ENCODE measurements around the gene LPIN1. TPM values are rescaled to one million over a fixed set of nuclear protein-coding genes. Genes with fewer than 3 reads are reported as not detected.
A peak's percentile ranks its signal among the peaks of the same experiment; 100 is the strongest.

LPIN1 gene, protein sequence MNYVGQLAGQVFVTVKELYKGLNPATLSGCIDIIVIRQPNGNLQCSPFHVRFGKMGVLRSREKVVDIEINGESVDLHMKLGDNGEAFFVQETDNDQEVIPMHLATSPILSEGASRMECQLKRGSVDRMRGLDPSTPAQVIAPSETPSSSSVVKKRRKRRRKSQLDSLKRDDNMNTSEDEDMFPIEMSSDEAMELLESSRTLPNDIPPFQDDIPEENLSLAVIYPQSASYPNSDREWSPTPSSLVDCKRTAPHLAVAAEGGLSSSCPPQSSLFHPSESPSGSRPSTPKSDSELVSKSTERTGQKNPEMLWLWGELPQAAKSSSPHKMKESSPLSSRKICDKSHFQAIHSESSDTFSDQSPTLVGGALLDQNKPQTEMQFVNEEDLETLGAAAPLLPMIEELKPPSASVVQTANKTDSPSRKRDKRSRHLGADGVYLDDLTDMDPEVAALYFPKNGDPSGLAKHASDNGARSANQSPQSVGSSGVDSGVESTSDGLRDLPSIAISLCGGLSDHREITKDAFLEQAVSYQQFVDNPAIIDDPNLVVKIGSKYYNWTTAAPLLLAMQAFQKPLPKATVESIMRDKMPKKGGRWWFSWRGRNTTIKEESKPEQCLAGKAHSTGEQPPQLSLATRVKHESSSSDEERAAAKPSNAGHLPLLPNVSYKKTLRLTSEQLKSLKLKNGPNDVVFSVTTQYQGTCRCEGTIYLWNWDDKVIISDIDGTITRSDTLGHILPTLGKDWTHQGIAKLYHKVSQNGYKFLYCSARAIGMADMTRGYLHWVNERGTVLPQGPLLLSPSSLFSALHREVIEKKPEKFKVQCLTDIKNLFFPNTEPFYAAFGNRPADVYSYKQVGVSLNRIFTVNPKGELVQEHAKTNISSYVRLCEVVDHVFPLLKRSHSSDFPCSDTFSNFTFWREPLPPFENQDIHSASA
- 13.8 TPM for total RNA-seq

DNA sequence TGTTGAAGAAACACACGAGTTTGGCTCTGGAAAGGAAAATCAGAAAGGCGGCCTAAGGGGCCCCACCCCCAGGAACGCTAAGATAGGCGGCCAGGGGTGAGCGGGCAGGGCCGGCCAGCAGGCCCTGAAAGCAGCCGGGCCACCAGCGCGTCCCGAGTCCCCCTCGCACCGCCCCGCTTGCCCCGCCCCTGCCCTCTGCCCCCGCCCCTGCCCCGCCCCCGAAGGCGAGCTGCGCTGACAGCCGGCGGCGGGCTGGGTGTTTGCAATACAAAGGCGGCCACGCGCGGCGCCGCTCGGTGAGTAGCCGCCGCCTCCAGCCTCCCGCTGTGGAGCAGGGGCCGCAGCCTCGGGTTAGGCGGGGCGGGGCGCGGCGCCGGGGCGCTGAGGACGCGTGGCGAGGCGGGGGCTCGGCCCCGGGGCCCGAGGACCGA, at the start of gene LPIN1:
Gene LPIN1 (plus strand): TSS at position 257 of the 431 bp plus-strand sequence. CDS start 18,910 bp downstream, outside the sequence.
- peak within 1 kb of the TSS; percentile 90 to 94 for H3K4me3 ChIP-seq
- intact Hi-C loops (cut with DNase I): loop anchor here (2.0 to 10.0 kb wide), 4 partner anchors 32 to 968 kb away; partner anchors contain the start of genes PDIA6, SLC66A3 and TRIB2
- H3K36me3 ChIP-seq: no peaks in the 10 kb centered on the region
- no peaks in the 10 kb centered on the region for H3K27me3 ChIP-seq
- DNase-seq (ENCODE audit: low spot score in 2 of 2): peak; percentile 49 to 95
- no peaks in the 10 kb centered on the region for H3K9me3 ChIP-seq
- TF ChIP-seq, protein P1, sequence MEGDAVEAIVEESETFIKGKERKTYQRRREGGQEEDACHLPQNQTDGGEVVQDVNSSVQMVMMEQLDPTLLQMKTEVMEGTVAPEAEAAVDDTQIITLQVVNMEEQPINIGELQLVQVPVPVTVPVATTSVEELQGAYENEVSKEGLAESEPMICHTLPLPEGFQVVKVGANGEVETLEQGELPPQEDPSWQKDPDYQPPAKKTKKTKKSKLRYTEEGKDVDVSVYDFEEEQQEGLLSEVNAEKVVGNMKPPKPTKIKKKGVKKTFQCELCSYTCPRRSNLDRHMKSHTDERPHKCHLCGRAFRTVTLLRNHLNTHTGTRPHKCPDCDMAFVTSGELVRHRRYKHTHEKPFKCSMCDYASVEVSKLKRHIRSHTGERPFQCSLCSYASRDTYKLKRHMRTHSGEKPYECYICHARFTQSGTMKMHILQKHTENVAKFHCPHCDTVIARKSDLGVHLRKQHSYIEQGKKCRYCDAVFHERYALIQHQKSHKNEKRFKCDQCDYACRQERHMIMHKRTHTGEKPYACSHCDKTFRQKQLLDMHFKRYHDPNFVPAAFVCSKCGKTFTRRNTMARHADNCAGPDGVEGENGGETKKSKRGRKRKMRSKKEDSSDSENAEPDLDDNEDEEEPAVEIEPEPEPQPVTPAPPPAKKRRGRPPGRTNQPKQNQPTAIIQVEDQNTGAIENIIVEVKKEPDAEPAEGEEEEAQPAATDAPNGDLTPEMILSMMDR (IDR thresholded peaks at IDR 0.05): peak in 2 of 3 experiments; percentile 12 to 14
- H3K27ac ChIP-seq: peak within 1 kb of the TSS; percentile 72 to 93
- H3K4me1 ChIP-seq: peaks cover 4 to 30% of the 10 kb centered on the region in 2 donors

DNA sequence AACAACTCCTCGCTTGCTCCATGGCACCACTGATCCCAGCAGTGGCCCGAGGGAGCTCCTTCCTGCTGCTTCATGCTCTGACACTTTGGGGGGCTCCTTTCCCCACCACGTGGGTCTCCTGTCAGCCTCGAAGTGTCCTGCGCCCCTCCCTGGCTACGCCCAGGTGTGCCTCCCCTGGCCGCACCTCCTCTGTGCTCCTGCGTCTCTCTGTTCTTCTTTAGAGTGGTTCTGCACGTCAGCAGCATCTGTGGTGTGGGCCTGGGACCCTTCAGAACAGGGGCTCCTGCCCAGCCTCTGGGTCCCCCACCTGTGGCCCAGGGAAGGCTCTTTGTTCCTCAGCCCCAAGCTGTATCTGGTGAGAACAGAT, 49.7 kb upstream of the LPIN1 start:
- Histone ChIP-seq H3K4me1 (peaks cover 12 to 20% of the 10 kb centered on the region in 2 donors), H3K27me3 (no peaks in the 10 kb centered on the region), H3K9me3 (no peaks in the 10 kb centered on the region), H3K4me3 (no peak overlapping the region), H3K36me3 (no peaks in the 10 kb centered on the region), H3K27ac (peak overlapping the region; percentile 48 to 77)
- TF ChIP-seq, protein P1 (IDR thresholded peaks at IDR 0.05): no peak
- DNase-seq (ENCODE audit: low spot score in 2 of 2): no peak
- intact Hi-C loops (cut with DNase I): loop anchor here (2.0 kb wide), 1 partner anchor 48 kb away; no protein-coding TSS in a partner anchor

DNA sequence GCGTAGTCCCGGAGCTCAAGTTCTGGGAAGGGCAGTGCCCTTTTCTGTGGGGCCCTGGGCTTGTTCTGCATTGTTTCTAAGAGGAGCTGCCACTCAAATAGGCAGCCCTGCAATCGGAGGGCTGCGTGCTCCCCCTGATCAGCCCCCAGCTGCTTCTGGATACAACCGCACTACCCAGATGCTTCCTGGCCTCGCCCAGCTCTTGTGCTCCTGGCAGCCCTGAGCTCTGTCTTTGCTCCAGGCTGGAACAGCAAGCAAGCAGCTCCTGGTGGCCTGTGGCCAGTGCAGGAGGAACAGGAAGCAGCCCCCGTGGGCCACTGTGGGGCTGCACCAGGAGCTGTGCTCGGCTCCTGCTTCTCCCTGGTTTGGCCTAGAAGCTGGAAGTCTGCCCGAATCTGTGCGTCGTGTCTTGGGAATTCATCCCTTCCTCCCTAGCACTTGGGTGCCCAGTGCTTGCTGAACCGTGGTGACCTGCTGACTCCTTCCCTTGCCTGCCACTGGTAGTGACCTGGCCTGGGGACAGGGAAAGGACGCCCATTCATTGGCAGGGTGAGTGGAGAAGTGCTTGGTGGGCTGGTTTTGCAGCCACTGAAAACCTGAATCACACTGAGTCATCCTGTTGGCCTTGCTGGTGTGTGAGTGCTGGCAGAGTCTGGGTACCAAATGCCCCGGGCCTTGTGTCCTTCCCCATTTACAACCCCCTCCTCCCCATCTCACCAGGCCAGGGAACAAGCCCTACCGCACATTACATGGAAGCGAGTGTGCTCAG, 49.1 kb upstream of the LPIN1 start:
- Histone ChIP-seq H3K27me3 (no peaks in the 10 kb centered on the region), H3K36me3 (no peaks in the 10 kb centered on the region), H3K4me3 (peak overlapping the region in 1 of 2 donors; percentile 38), H3K4me1 (peaks cover 12 to 20% of the 10 kb centered on the region in 2 donors), H3K9me3 (no peaks in the 10 kb centered on the region), H3K27ac (peak overlapping the region; percentile 65 to 77)
- intact Hi-C loops (cut with DNase I): loop anchor here (2.0 kb wide), 1 partner anchor 48 kb away; no protein-coding TSS in a partner anchor
- TF ChIP-seq, protein P1 (IDR thresholded peaks at IDR 0.05): no peak
- peak; percentile 68 to 84 for DNase-seq (ENCODE audit: low spot score in 2 of 2)

DNA sequence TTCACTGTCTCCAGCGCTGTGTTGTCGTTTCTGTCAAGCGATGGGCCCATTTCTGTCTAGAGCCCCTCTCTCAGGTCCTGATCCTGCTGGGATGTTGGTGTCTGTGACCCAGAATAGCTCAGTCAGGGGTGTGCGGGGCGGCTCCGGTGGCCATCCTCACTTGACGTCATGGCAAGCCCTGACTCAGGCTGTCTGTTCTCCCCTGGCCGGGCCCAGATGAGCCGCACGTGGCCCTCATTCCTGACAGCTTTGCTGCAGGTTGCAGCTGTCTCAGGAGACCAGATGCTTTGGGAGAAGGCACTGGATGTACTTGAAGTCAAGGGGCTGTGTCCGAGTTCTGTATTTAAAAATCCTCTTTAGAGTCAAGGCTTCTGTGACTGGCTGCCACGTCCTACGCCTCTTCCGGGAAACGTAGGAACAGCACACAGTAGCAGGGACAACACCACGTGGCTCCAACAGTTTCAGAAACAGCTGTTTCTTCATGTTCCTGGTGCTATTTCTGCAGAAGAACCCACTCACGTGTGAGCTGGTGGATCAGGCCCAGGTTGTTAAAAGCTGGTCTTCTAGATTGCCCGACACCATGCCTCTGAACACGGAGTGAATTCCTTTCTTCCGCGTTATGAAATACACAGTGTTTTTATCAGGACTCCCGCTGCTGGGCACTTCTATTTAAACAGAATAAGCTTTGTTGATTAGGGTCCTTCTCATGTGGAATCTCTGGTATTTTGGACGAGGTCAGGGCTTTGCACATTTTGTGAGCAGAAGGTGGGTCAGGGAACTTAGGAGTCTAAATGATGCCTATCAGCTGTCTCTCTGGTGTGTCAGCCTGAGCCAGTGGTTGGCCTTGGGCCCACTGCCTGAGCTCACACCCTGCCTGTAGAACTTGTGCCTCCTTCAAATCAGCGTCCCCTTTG, 48.2 kb upstream of the LPIN1 start:
- H3K9me3 ChIP-seq: no peaks in the 10 kb centered on the region
- H3K4me1 ChIP-seq: peaks cover 12 to 19% of the 10 kb centered on the region in 2 donors
- peak overlapping the region; percentile 65 to 77 for H3K27ac ChIP-seq
- H3K27me3 ChIP-seq: no peaks in the 10 kb centered on the region
- intact Hi-C loops (cut with DNase I): no loop called here
- DNase-seq (ENCODE audit: low spot score in 2 of 2): peak; percentile 28 to 77
- no peak overlapping the region for H3K4me3 ChIP-seq
- TF ChIP-seq, protein P1 (IDR thresholded peaks at IDR 0.05): no peak
- H3K36me3 ChIP-seq: no peaks in the 10 kb centered on the region

Measured in ascending aorta (tissue), 2 donors.